Cardiac muscle cell (in vitro differentiated cells and primary cell): ENCODE data around the gene ANKZF1. TPM values are rescaled to one million over a fixed set of nuclear protein-coding genes. Genes with fewer than 3 reads are reported as not detected.

Experiments used
- DNase-seq, 2 donors: peaks; one replicate each; pipeline versions ENCODE4 v3.0.0 to v3.0.0-alpha.2; 2010 to 2017; ENCODE audit warnings: low read depth in 1 of 2, low spot score in 1 of 2
- H3K27ac ChIP-seq: fragments of 200-600 bp; sonication (generic); 2 replicates; pipeline ENCODE4 v1.5.1; 2016
- H3K27me3 ChIP-seq: fragments of 200-600 bp; sonication (generic); 2 replicates; pipeline ENCODE4 v1.6.0; 2016; ENCODE audit warnings: control low read depth
- H3K36me3 ChIP-seq: fragments of 200-600 bp; sonication (generic); 2 replicates; pipeline ENCODE4 v1.5.1; 2016; ENCODE audit warnings: control low read depth
- H3K4me1 ChIP-seq: fragments of 200-600 bp; sonication (generic); 2 replicates; pipeline ENCODE4 v1.8.1; 2017; ENCODE audit warnings: low read depth, mild to moderate bottlenecking, mixed run types
- H3K4me3 ChIP-seq: fragments of 200-600 bp; sonication (generic); 2 replicates; pipeline ENCODE4 v1.5.1; 2016; ENCODE audit warnings: mild to moderate bottlenecking
- H3K9me3 ChIP-seq: fragments of 200-600 bp; sonication (generic); 2 replicates; pipeline ENCODE4 v1.5.1; 2017; ENCODE audit warnings: low read depth, mild to moderate bottlenecking, control low read depth
- CTCF ChIP-seq: IDR thresholded peaks from 2 replicates; pipeline ENCODE4 v1.5.1; 2012; ENCODE audit warnings: low read depth, mild to moderate bottlenecking, low read length
- polyA plus RNA-seq: library from polyadenylated mRNA; unstranded; fragments of >200 nt; fragmentation: Nextera tagmentation; extraction: Ambion mirVana; gene quantifications from 2 replicates; pipeline ENCODE4 v1.2.1, GENCODE V29; 2016
- total RNA-seq: library from RNA; depleted of rRNA; stranded (reverse); fragments of >200 nt; gene quantifications from 2 replicates; pipeline ENCODE4 v1.2.3, GENCODE V29; 2016

The ANKZF1 gene
- total and polyA plus RNA-seq, 2 experiments from 2014 or later, result 139 to 175 TPM

GRCh38 chr2:219213486-219214071 is 16.0 kb upstream of the ANKZF1 start:
- Histone ChIP-seq H3K27me3 (no peaks in the 10 kb centered on the region), H3K4me3 (no peak overlapping the region), H3K9me3 (no peaks in the 10 kb centered on the region), H3K27ac (no peak overlapping the region), H3K36me3 (peaks cover 4% of the 10 kb centered on the region), H3K4me1 (peaks cover 6% of the 10 kb centered on the region)
- no peak for DNase-seq
- no peak for TF ChIP-seq CTCF

GRCh38 chr2:219214141-219214540 is 15.5 kb upstream of the ANKZF1 start:
- H3K9me3 ChIP-seq, result no peaks in the 10 kb centered on the region
- TF ChIP-seq CTCF, result no peak
- H3K4me3 ChIP-seq, result no peak overlapping the region
- no peaks in the 10 kb centered on the region for H3K27me3 ChIP-seq
- H3K27ac ChIP-seq, result no peak overlapping the region
- DNase-seq, result no peak
- H3K4me1 ChIP-seq, result peaks cover 9% of the 10 kb centered on the region
- H3K36me3 ChIP-seq, result no peaks in the 10 kb centered on the region

GRCh38 chr2:219214786-219215185 is 14.8 kb upstream of the ANKZF1 start:
- no peak for DNase-seq
- H3K9me3 ChIP-seq, result no peaks in the 10 kb centered on the region
- no peak overlapping the region for H3K27ac ChIP-seq
- peaks cover 12% of the 10 kb centered on the region for H3K4me1 ChIP-seq
- no peak overlapping the region for H3K4me3 ChIP-seq
- no peaks in the 10 kb centered on the region for H3K27me3 ChIP-seq
- H3K36me3 ChIP-seq, result peaks cover 3% of the 10 kb centered on the region
- TF ChIP-seq CTCF, result no peak

GRCh38 chr2:219215871-219216534 is 13.6 kb upstream of the ANKZF1 start:
- Histone ChIP-seq H3K27ac (no peak overlapping the region), H3K4me1 (peaks cover 12% of the 10 kb centered on the region), H3K9me3 (no peaks in the 10 kb centered on the region), H3K4me3 (no peak overlapping the region), H3K27me3 (no peaks in the 10 kb centered on the region), H3K36me3 (peaks cover 13% of the 10 kb centered on the region)
- no peak for TF ChIP-seq CTCF
- DNase-seq, result no peak

- TF ChIP-seq CTCF, result no peak
- DNase-seq, result no peak
- Histone ChIP-seq H3K4me1 (peaks cover 12% of the 10 kb centered on the region), H3K27ac (no peak overlapping the region), H3K36me3 (peaks cover 18% of the 10 kb centered on the region), H3K27me3 (no peaks in the 10 kb centered on the region), H3K9me3 (no peaks in the 10 kb centered on the region), H3K4me3 (no peak overlapping the region)
Observed at GRCh38 chr2:219216535-219216915, 13.1 kb upstream of the ANKZF1 start.
